ENCODE results near the gene MID1IP1.

DNA sequence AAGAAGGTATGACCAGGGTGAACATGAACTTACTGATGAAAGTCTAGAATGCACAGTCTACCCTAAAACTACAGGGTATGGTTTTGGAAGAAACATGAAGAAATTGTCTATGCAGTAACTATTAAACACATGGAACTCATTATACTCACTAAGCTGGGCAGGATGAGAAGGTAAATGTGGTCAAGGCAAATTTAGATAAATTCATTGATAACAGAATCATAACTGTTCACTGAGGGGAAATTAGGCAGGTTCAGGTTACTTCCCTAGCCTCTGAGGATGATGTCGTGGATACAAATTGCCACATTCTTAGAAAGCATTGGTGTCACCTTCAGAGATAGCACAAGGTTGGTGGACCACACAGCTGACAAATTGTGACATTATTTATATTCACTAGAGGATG lies 40.4 kb upstream of the MID1IP1 start:
- TF ChIP-seq, protein P1, sequence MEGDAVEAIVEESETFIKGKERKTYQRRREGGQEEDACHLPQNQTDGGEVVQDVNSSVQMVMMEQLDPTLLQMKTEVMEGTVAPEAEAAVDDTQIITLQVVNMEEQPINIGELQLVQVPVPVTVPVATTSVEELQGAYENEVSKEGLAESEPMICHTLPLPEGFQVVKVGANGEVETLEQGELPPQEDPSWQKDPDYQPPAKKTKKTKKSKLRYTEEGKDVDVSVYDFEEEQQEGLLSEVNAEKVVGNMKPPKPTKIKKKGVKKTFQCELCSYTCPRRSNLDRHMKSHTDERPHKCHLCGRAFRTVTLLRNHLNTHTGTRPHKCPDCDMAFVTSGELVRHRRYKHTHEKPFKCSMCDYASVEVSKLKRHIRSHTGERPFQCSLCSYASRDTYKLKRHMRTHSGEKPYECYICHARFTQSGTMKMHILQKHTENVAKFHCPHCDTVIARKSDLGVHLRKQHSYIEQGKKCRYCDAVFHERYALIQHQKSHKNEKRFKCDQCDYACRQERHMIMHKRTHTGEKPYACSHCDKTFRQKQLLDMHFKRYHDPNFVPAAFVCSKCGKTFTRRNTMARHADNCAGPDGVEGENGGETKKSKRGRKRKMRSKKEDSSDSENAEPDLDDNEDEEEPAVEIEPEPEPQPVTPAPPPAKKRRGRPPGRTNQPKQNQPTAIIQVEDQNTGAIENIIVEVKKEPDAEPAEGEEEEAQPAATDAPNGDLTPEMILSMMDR (IDR thresholded peaks at IDR 0.05): no peak
- TF ChIP-seq ZFX (IDR thresholded peaks at IDR 0.05; ENCODE audit: borderline replicate concordance): no peak
